HepG2 (cell line): ENCODE results near the gene HBQ1. TPM values are rescaled to one million over a fixed set of nuclear protein-coding genes. Genes with fewer than 3 reads are reported as not detected.

Source experiments
- ATM ChIP-seq: fragments of 450-650 bp; IDR thresholded peaks from 2 replicates; pipeline ENCODE4 v1.7.1; 2017; ENCODE audit warnings: mild to moderate bottlenecking, borderline replicate concordance
- FOXK1 ChIP-seq: sonication (generic); formaldehyde crosslinking; IDR thresholded peaks from 2 replicates; pipeline ENCODE4 v1.4.0; 2020; ENCODE audit warnings: low read depth, missing genetic modification reagents, borderline replicate concordance
- KDM4B ChIP-seq: sonication (generic); formaldehyde crosslinking; IDR thresholded peaks from 2 replicates; pipeline ENCODE4 v1.4.0; 2020; ENCODE audit warnings: missing genetic modification reagents
- LCORL ChIP-seq, 2 experiments: fragments of 450-650 bp in 1 of 2; sonication (generic) in 1 of 2; formaldehyde crosslinking in 1 of 2; IDR thresholded peaks; 2 replicates each; pipeline versions ENCODE4 v1.5.0 to v1.6.1; 2017 to 2020; ENCODE audit warnings: antibody characterized with exemption in 1 of 2, missing genetic modification reagents in 1 of 2
- MTA1 ChIP-seq: sonication (generic); formaldehyde crosslinking; IDR thresholded peaks from 2 replicates; pipeline ENCODE4 v1.4.0; 2020; ENCODE audit warnings: missing genetic modification reagents, mild to moderate bottlenecking, borderline replicate concordance
- NCOA1 ChIP-seq: sonication (generic); formaldehyde crosslinking; IDR thresholded peaks from 2 replicates; pipeline ENCODE4 v1.9.0; 2021; ENCODE audit warnings: missing genetic modification reagents
- RNF2 ChIP-seq: fragments of 450-650 bp; conservative IDR thresholded peaks from 2 replicates; pipeline ENCODE4 v1.6.1; 2016; ENCODE audit warnings: low read depth
- SOX13 ChIP-seq, 3 experiments: fragments of 450-650 bp in 1 of 3; sonication (generic) in 1 of 3; formaldehyde crosslinking in 1 of 3; IDR thresholded peaks in 2 of 3; conservative IDR thresholded peaks in 1 of 3; 2 replicates each; pipeline versions ENCODE4 v1.5.0 to v1.6.1; 2016 to 2020; ENCODE audit warnings: antibody characterized with exemption in 1 of 3, mild to moderate bottlenecking in 1 of 3, missing compliant biosample characterization in 1 of 3, missing genetic modification reagents in 1 of 3, moderate library complexity in 1 of 3
- THAP11 ChIP-seq: IDR thresholded peaks from 2 replicates; pipeline ENCODE4 v1.6.1; 2016; ENCODE audit warnings: missing biosample characterization, missing genetic modification reagents
- ZFP36 ChIP-seq: fragments of 150-350 bp; IDR thresholded peaks from 2 replicates; pipeline ENCODE4 v1.6.1; 2018; ENCODE audit warnings: borderline replicate concordance, low read length, low read depth; ENCODE audit not compliant: partially characterized antibody
- ZNF274 ChIP-seq: sonication (generic); formaldehyde crosslinking; IDR thresholded peaks from 2 replicates; pipeline ENCODE4 v1.5.1; 2020; ENCODE audit warnings: mild to moderate bottlenecking, missing genetic modification reagents
- ZNF44 ChIP-seq: sonication (generic); formaldehyde crosslinking; IDR thresholded peaks from 2 replicates; pipeline ENCODE4 v1.5.1; 2020; ENCODE audit warnings: mild to moderate bottlenecking, missing genetic modification reagents
- ZNF713 ChIP-seq: sonication (generic); formaldehyde crosslinking; IDR thresholded peaks from 2 replicates; pipeline ENCODE4 v1.4.0; 2020; ENCODE audit warnings: mild to moderate bottlenecking, missing genetic modification reagents
- polyA plus RNA-seq, 8 experiments: library from polyadenylated mRNA; depleted of rRNA in 3 of 8; stranded (reverse) in 7 of 8; unstranded in 1 of 8; fragments of >200 nt; fragmentation: Illumina TruSeq in 4 of 8; extraction: Trizol in 4 of 8; gene quantifications; 2 replicates each; pipeline versions ENCODE4 v1.2.1 to v1.2.3, GENCODE V29; 2011 to 2016; ENCODE audit warnings: low read depth in 4 of 8, missing spikeins in 1 of 8, mixed read lengths in 1 of 8; ENCODE audit not compliant: insufficient read depth in 1 of 8
- total RNA-seq, 5 experiments: library from RNA; depleted of rRNA; stranded (reverse); fragments of >200 nt; fragmentation: Illumina TruSeq; extraction: Trizol; gene quantifications; 2 replicates each; pipeline ENCODE4 v1.2.3, GENCODE V29; 2016; ENCODE audit warnings: low read depth in 1 of 5
- TF ChIP-seq, protein P1 (sequence below): sonication (generic); formaldehyde crosslinking; IDR thresholded peaks from 2 replicates; pipeline ENCODE4; 2020; ENCODE audit warnings: missing genetic modification reagents, mild to moderate bottlenecking, borderline replicate concordance
- TF ChIP-seq, protein P2 (sequence below): sonication (generic); formaldehyde crosslinking; IDR thresholded peaks from 2 replicates; pipeline ENCODE4 v1.5.0; 2020; ENCODE audit warnings: mild to moderate bottlenecking, missing genetic modification reagents, moderate library complexity
- TF ChIP-seq, protein P3 (sequence below): sonication (generic); formaldehyde crosslinking; IDR thresholded peaks from 2 replicates; pipeline ENCODE4 v1.9.0; 2022; ENCODE audit warnings: missing genetic modification reagents, mild to moderate bottlenecking, borderline replicate concordance
- TF ChIP-seq, protein P4 (sequence below): sonication (generic); formaldehyde crosslinking; IDR thresholded peaks from 2 replicates; pipeline ENCODE4 v1.4.0; 2020; ENCODE audit warnings: missing genetic modification reagents

Gene HBQ1
- total and polyA plus RNA-seq, 2 of the 13 experiments (the other 11 are each of a cell fraction or from before 2014, with no cell fraction given), result 4.9 to 7.4 TPM

DNA sequence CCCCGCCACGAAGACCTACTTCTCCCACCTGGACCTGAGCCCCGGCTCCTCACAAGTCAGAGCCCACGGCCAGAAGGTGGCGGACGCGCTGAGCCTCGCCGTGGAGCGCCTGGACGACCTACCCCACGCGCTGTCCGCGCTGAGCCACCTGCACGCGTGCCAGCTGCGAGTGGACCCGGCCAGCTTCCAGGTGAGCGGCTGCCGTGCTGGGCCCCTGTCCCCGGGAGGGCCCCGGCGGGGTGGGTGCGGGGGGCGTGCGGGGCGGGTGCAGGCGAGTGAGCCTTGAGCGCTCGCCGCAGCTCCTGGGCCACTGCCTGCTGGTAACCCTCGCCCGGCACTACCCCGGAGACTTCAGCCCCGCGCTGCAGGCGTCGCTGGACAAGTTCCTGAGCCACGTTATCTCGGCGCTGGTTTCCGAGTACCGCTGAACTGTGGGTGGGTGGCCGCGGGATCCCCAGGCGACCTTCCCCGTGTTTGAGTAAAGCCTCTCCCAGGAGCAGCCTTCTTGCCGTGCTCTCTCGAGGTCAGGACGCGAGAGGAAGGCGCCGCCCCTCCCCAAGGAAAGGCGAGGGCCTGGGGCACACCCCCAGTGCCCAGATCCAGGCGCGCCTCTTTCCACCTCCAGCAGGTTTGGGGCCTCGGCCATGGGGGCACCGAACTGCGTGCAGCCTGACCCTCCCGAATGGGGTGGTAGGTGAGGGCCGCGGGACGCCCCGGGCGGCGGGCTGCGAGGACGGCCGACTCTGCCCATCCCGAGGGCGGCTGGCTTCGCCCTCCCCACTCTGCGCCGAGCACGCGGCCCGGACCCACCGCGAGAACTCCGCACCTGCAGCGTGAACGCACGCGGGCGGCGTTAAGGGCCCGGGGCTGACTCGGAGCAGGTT lies 664 bp downstream of the HBQ1 start (continued):
- TF ChIP-seq, protein P1, sequence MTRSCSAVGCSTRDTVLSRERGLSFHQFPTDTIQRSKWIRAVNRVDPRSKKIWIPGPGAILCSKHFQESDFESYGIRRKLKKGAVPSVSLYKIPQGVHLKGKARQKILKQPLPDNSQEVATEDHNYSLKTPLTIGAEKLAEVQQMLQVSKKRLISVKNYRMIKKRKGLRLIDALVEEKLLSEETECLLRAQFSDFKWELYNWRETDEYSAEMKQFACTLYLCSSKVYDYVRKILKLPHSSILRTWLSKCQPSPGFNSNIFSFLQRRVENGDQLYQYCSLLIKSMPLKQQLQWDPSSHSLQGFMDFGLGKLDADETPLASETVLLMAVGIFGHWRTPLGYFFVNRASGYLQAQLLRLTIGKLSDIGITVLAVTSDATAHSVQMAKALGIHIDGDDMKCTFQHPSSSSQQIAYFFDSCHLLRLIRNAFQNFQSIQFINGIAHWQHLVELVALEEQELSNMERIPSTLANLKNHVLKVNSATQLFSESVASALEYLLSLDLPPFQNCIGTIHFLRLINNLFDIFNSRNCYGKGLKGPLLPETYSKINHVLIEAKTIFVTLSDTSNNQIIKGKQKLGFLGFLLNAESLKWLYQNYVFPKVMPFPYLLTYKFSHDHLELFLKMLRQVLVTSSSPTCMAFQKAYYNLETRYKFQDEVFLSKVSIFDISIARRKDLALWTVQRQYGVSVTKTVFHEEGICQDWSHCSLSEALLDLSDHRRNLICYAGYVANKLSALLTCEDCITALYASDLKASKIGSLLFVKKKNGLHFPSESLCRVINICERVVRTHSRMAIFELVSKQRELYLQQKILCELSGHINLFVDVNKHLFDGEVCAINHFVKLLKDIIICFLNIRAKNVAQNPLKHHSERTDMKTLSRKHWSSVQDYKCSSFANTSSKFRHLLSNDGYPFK (CRISPR knock-in tag), result peak; percentile 82; the same call in 1 of the 2 replicates
- TF ChIP-seq, protein P2, sequence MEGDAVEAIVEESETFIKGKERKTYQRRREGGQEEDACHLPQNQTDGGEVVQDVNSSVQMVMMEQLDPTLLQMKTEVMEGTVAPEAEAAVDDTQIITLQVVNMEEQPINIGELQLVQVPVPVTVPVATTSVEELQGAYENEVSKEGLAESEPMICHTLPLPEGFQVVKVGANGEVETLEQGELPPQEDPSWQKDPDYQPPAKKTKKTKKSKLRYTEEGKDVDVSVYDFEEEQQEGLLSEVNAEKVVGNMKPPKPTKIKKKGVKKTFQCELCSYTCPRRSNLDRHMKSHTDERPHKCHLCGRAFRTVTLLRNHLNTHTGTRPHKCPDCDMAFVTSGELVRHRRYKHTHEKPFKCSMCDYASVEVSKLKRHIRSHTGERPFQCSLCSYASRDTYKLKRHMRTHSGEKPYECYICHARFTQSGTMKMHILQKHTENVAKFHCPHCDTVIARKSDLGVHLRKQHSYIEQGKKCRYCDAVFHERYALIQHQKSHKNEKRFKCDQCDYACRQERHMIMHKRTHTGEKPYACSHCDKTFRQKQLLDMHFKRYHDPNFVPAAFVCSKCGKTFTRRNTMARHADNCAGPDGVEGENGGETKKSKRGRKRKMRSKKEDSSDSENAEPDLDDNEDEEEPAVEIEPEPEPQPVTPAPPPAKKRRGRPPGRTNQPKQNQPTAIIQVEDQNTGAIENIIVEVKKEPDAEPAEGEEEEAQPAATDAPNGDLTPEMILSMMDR (CRISPR knock-in tag), result no peak; the same call in 1 of the 2 replicates
- TF ChIP-seq FOXK1 (CRISPR knock-in tag) (peak; percentile 35; the same call in 1 of the 2 replicates), NCOA1 (CRISPR knock-in tag) (peak; percentile 97), SOX13 (IDR thresholded peaks at IDR 0.05) (no peak; the same call in 1 of the 2 replicates), SOX13 (CRISPR knock-in tag; conservative IDR thresholded peaks at IDR 0.05 in 1 of 2, IDR thresholded peaks at IDR 0.05 in 1 of 2) (peak in 1 of 2 experiments; percentile 55; a peak in 2 of 4 replicates), ZNF274 (CRISPR knock-in tag) (peak; percentile 100), RNF2 (peak; percentile 99), KDM4B (CRISPR knock-in tag) (peak; percentile 71; the same call in 1 of the 2 replicates), LCORL (IDR thresholded peaks at IDR 0.05) (no peak), LCORL (CRISPR knock-in tag; IDR thresholded peaks at IDR 0.05) (peak; percentile 93), ATM (no peak), ZNF44 (peak; percentile 98), THAP11 (peak; percentile 84), MTA1 (CRISPR knock-in tag) (peak; percentile 94; the same call in 1 of the 2 replicates), ZNF713 (CRISPR knock-in tag) (peak; percentile 91), ZFP36 (no peak)
- TF ChIP-seq, protein P3, sequence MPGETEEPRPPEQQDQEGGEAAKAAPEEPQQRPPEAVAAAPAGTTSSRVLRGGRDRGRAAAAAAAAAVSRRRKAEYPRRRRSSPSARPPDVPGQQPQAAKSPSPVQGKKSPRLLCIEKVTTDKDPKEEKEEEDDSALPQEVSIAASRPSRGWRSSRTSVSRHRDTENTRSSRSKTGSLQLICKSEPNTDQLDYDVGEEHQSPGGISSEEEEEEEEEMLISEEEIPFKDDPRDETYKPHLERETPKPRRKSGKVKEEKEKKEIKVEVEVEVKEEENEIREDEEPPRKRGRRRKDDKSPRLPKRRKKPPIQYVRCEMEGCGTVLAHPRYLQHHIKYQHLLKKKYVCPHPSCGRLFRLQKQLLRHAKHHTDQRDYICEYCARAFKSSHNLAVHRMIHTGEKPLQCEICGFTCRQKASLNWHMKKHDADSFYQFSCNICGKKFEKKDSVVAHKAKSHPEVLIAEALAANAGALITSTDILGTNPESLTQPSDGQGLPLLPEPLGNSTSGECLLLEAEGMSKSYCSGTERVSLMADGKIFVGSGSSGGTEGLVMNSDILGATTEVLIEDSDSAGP, result peak; percentile 95
- TF ChIP-seq, protein P4, sequence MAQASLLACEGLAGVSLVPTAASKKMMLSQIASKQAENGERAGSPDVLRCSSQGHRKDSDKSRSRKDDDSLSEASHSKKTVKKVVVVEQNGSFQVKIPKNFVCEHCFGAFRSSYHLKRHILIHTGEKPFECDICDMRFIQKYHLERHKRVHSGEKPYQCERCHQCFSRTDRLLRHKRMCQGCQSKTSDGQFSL (CRISPR knock-in tag), result peak; percentile 93
